Stimulated activated CD4-positive, alpha-beta T cell treated with anti-CD3 and anti-CD28 coated beads, Interleukin-12 subunit alpha, Interleukin-12 subunit beta, amount 100 ng/mL, for 24 hours (primary cell): ENCODE results near the gene PANK4.
"Not testable (repeated sequence)": the region's sequence is repeated elsewhere in the genome, so short reads cannot be mapped to it uniquely, and the experiment has no call there.

ENCODE experiments used
- DNase-seq, 2 experiments: peaks; one replicate each; pipeline ENCODE4 v3.0.0-alpha.2; 2020; ENCODE audit warnings: low read depth in 2 of 2

Gene PANK4

DNA sequence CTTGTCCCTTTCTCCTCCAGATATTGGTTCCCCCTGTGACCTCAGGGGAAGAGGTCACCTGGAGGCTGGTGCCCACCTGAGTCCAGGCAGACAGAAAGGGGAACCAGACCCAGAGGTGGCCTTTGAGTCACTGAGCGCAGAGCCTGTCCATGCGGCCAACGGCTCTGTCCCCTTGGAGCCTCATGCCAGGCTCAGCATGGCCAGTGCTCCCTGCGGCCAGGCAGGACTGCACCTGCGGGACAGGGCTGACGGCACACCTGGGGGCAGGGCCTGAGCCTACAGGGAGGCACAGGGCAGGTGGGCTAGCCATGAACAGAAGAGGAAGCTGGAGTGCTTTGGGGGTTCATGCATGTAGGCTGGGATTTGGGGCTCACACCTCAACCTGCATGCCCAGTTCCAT, 32.5 kb upstream of the PANK4 start:
- DNase-seq = no peak

GRCh38 chr1:2558420-2558819, 32.0 kb upstream of the PANK4 start:
- no peak for DNase-seq

DNA sequence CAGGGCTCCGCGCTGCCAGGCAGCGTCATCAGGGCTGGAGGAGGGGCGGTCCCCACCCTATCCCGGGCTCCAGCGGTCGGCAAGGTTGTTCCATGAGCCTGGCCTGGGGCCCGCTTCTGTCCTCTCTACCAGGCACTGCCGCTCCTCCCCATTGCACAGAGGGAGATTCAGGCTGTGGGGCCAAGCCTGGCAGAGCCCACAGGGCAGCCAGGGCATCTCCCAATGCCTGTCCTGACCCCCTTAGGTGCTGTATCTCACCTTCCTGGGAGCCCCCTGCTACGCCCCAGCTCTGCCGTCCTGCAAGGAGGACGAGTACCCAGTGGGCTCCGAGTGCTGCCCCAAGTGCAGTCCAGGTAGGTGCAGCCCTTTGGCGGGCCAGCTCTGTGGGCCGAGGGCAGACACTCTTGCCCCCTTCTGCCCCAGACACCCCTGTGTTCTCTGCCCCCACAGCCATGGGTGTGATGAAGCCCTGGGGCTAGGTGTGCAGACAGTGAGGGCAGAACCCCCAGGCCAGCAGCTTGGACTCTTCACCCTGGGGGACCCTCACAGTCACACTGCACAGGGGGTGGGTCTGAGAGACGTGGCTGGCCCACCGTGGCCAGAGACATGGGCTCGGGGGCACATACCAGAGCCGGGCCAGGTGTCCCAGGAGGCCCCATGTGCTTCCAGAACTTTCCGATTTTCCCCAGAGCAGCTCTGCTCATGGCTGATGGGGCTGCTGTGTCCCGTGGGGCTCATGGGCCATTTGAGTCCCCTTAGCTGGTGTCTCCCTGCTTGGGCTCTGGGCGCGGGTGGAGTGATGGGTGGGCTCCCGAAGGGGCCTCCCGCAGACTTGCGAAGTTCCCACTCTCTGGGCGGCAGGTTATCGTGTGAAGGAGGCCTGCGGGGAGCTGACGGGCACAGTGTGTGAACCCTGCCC, 31.3 kb upstream of the PANK4 start:
- DNase-seq = no peak

DNA sequence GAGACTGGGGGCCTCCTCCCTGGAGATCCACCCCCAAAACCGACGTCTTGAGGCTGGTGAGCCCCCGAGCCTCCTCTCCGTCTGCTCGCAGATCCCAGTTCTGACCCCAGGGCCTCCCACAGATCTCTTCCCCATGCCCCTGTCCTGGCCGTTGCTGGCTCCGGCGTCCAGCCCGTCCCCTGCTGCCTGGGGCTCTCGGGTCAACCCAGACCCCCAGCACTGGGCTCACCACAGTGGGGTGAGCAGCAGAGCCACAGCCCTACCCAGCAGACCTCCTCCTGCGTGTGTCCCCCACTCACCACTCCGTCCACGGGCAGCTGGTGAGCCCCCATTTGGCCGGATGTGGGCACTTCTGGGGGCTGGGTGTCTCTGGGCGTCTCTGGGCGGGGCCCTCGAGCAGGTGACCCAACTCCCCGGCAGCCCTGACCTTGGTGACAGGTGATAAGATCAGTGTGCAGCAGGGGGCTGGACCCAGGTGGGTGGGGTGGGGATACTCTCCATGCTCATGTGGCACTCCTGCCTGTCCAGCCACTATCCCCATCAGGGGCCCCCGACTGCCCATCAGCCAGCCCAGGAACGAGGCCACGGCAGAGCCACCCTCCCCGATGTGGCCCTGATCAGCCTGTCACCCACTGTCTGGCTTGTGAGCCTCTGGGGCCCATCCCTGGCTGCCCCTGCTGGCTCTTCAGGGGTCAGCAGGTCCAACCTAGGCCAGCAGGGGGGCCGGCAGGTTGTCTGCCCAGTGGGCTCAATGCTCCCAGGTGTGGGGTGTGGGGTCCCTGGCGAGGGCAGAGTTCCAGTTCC, 30.5 kb upstream of the PANK4 start:
- DNase-seq = no peak

GRCh38 chr1:2556277-2556677, 29.9 kb upstream of the PANK4 start, which contains the start of gene TNFRSF14:
TSS of gene TNFRSF14 (plus strand) at chr1:2556371. CDS start at chr1:2556665, 294 bp downstream.
- DNase-seq = peak in 1 of 2 experiments; percentile 50

DNA sequence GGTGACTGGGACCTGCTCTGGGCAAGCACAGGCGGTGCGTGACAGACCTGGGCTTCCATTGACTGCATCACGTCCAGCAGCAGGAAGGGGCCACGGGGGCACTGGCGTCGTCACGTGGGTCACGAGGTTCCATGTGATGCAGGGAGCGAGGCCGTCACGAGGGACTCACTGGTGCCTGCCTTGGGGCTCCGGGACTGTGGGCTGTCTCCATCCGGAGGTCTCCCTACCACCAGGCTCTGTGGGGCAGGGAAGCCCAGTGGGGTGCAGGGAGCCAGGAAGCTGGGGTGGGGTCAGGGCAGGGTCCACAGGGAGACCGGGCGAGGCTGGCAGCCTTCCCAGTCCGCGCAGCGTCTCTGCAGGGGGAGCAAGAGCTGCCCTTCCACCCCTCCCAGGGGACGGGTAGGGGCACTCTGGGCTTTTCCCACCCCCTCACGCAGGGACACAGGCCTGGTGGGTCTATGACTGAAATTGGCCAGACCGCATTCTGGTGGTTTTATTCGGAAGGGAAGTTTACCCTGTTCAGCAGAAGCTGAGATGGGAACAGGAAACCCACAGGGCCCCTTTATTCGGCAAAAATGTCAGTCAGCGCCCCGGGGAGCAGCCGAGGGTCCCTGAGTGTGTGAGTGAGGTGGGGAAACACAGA, 29.4 kb upstream of the PANK4 start:
- peak in 1 of 2 experiments; percentile 71 for DNase-seq

- DNase-seq = no peak
Observed at GRCh38 chr1:2554621-2555387, 28.4 kb upstream of the PANK4 start.

GRCh38 chr1:2553871-2554620, 27.6 kb upstream of the PANK4 start:
- DNase-seq = no peak

GRCh38 chr1:2553076-2553475, 26.7 kb upstream of the PANK4 start:
- not testable (repeated sequence) for DNase-seq

DNA sequence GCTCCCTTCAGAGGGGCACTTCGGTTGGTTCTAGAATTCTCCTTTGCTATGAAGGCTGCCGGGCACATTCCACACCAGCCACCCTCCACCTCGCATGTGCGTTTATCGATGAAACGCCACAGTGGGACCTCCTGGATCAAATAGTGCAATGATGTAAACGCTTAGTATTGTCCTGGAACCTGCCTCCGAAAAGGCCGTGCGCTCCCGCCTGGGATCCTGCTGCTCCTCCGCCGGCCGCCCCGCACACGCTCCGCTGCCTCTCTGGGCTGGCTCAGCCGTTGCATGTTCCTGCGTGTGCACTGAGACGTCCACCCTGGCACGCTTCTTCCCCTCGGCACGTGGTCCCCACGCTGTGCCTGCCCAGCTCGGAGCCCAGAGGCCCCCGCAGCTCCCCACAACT, 25.8 kb upstream of the PANK4 start:
- no peak for DNase-seq

GRCh38 chr1:2551544-2551943, 25.1 kb upstream of the PANK4 start:
- DNase-seq = not testable (repeated sequence)

GRCh38 chr1:2550309-2550861, 24.0 kb upstream of the PANK4 start:
- DNase-seq = not testable (repeated sequence)

GRCh38 chr1:2549367-2550029, 23.1 kb upstream of the PANK4 start:
- DNase-seq = not testable (repeated sequence)

DNA sequence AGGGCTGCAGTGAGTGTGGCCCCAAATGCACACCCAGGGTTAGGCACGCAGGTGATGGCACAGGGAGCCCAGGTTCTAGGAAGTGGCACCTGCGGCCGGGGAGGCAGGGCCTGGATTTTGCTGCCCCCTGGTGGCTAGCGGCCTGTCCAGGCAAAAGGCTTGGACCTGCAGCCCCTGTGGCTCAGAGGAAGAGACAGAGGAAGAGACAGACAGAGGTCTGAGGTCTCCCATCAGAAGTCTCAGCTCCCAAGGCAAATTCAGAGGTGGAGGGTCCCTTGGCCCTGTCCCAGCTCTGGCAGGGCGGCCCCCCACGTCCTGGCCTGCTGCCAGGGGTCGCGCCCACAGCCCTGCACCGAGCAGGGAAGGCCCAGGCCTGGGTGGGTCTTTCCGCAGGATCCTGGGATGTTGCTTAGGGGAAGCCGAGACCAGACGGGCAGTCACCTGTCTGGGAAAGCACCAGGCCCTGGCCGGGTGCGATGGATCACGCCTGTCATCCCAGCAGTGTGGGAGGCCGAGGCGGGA, 21.7 kb upstream of the PANK4 start:
- peak; percentile 59 to 78 for DNase-seq

- DNase-seq = peak in 1 of 2 experiments; percentile 51
Observed at GRCh38 chr1:2547210-2548067, 21.0 kb upstream of the PANK4 start.

DNA sequence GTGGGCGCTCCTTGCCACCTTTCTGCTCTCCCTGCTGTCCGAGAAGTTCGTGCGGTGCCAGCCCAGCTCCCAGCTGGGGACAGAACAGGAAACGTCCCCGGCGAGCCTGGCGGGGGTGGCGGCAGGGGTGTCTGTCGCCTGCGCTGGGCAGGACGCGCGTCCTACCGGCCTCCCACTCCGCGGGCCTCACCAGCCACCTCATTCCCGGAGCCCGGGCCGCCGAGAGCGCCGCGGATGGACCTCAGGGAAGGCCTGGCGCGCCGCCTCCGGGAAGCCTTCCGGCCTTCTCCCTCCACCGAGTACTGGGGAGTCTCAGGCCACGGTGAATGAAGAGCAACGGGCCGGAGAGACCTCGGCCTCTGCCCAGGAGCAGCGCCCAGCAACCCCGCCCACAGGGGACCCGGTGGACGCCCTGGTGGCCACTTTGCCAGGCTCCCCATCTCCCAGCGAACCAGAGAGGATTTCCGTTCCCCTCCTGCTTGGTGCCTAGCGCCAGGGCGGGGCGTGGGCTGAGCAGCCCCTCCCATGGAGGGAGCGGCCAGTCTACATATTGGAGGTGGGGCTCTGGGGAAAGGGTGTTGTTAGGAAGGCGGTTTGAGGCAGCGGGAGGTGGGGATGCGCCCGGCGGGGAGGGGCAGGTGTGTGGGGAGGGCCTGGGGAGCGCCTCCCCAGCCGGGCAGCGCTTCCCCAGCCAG, 20.3 kb upstream of the PANK4 start:
- DNase-seq = peak; percentile 63 to 84

DNA sequence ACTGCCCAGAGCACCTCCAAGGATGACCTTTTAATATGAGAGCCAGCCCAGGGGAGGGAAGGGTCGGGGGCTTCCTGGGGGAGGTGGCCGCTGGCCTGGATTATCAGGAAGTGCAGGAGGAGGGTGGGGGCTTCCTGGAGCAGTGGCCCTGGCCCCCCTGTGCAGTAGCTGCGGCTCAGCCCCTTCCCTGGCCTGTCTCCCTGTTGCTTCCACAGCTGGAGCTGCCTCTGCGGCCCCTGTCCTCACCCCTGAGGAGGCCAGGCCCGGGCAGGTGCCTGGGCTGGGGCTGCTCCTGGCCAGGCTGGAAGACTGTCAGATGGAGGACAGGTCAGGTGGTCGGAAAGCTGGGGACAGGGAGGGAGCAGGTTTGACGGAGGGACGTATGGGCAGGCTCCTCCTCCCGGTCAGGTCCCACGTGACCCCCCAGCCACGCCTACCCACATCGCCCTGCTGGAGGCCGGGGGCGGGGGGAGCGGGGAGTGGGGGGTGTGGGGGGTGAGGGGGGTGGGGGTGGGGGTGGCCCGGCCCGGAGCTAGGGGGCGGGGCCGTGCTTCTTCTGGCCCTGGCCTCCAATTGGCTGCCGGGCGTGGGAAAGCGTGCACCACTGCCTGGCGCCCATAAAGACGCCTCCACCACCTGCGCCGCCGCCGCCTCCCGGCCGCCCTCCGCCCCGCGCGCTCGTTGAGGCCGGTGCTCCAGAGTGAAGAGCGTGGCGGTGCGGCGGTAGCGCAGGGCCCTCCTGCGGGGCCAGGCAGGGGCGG, 19.5 kb upstream of the PANK4 start:
- peak; percentile 63 to 81 for DNase-seq
